NCI-H2081 (cell line): ENCODE data around the gene SCRN2.

Experiments used
- DNase-seq, 2 experiments: peaks; one replicate each; lab custom pipeline; 2025; lab: John Stamatoyannopoulos, UW

Gene SCRN2

GRCh38 chr17:47846716-47847340 lies 5.8 kb upstream of the SCRN2 start:
- no peak for DNase-seq

- no peak for DNase-seq
These were observed 4.6 kb upstream of the SCRN2 start for GRCh38 chr17:47845716-47846075.

GRCh38 chr17:47844814-47845715 lies 4.0 kb upstream of the SCRN2 start:
- peak in 1 of 2 experiments; percentile 30 for DNase-seq

- DNase-seq, result peak in 1 of 2 experiments; percentile 29
These were observed 3.2 kb upstream of the SCRN2 start for GRCh38 chr17:47844227-47844626.

GRCh38 chr17:47843391-47843730 lies 2.3 kb upstream of the SCRN2 start:
- no peak for DNase-seq

- DNase-seq, result no peak
These were observed 617 bp upstream of the SCRN2 start for GRCh38 chr17:47841488-47842291.

- DNase-seq, result peak in 1 of 2 experiments; percentile 33
These were observed 902 bp downstream of the SCRN2 start for GRCh38 chr17:47840001-47840741.

- DNase-seq, result no peak
These were observed 2.0 kb downstream of the SCRN2 start for GRCh38 chr17:47839071-47839470.

GRCh38 chr17:47838636-47839035 lies 2.4 kb downstream of the SCRN2 start:
- no peak for DNase-seq

GRCh38 chr17:47837401-47838039 lies 3.6 kb downstream of the SCRN2 start:
- DNase-seq, result no peak

GRCh38 chr17:47836601-47837000 lies 4.5 kb downstream of the SCRN2 start:
- no peak for DNase-seq

- no peak for DNase-seq
These were observed 6.3 kb downstream of the SCRN2 start for GRCh38 chr17:47834756-47835155.

- no peak for DNase-seq
These were observed 9.1 kb downstream of the SCRN2 start for GRCh38 chr17:47831934-47832327.

GRCh38 chr17:47831003-47831933 lies 9.8 kb downstream of the SCRN2 start, which contains the start of the genes LRRC46 and MRPL10:
Gene LRRC46, plus strand, starts transcription at chr17:47831670. Its CDS starts 320 bp downstream, at chr17:47831990.
Gene MRPL10, minus strand, starts transcription at chr17:47831541. Its CDS starts 30 bp downstream, at chr17:47831511.
- DNase-seq, result peak; percentile 97

- no peak for DNase-seq
These were observed 10.6 kb downstream of the SCRN2 start for GRCh38 chr17:47830396-47831002.

- DNase-seq, result no peak
These were observed 11.2 kb downstream of the SCRN2 start for GRCh38 chr17:47829870-47830269.

- no peak for DNase-seq
These were observed 17.6 kb downstream of the SCRN2 start for GRCh38 chr17:47823519-47823918.

- no peak for DNase-seq
These were observed 18.3 kb downstream of the SCRN2 start for GRCh38 chr17:47822785-47823184.
